Liver (tissue), 3 donors: Measurements from ENCODE around the gene ARMC9.

ENCODE experiments used
- EGR1 ChIP-seq, 2 donors: IDR thresholded peaks; 2 replicates each; pipeline ENCODE4 v1.6.1; 2016 to 2018; ENCODE audit warnings: antibody characterized with exemption in 2 of 2, low read depth in 2 of 2
- FOXA1 ChIP-seq: IDR thresholded peaks from 2 replicates; pipeline ENCODE4 v1.6.1; 2016; ENCODE audit warnings: antibody characterized with exemption
- GABPA ChIP-seq, 2 donors: IDR thresholded peaks in 1 of 2; conservative IDR thresholded peaks in 1 of 2; 2 replicates each; pipeline ENCODE4 v1.6.1; 2016; ENCODE audit warnings: antibody characterized with exemption in 2 of 2, mild to moderate bottlenecking in 1 of 2, moderate library complexity in 1 of 2
- JUND ChIP-seq, 2 donors: IDR thresholded peaks; 2 replicates each; pipeline ENCODE4 v1.6.1; 2016; ENCODE audit warnings: antibody characterized with exemption in 2 of 2
- RAD21 ChIP-seq, 2 donors: IDR thresholded peaks; 2 replicates each; pipeline ENCODE4 v1.6.1; 2016; ENCODE audit warnings: antibody characterized with exemption in 2 of 2, mild to moderate bottlenecking in 2 of 2
- RXRA ChIP-seq, 2 donors: IDR thresholded peaks; 2 replicates each; pipeline ENCODE4 v1.6.1; 2017 to 2018; ENCODE audit warnings: antibody characterized with exemption in 2 of 2, mild to moderate bottlenecking in 1 of 2
- SP1 ChIP-seq: IDR thresholded peaks from 2 replicates; pipeline ENCODE4 v1.6.1; 2018; ENCODE audit warnings: antibody characterized with exemption, mild to moderate bottlenecking
- TAF1 ChIP-seq: conservative IDR thresholded peaks from 2 replicates; pipeline ENCODE4 v1.6.1; 2016; ENCODE audit warnings: antibody characterized with exemption, mild to moderate bottlenecking
- YY1 ChIP-seq: IDR thresholded peaks from 2 replicates; pipeline ENCODE4 v1.6.1; 2016; ENCODE audit warnings: antibody characterized with exemption, mild to moderate bottlenecking
- TF ChIP-seq, protein P1 (sequence below): fragments of 150-350 bp; IDR thresholded peaks from 2 replicates; pipeline ENCODE4 v1.5.1; 2017; ENCODE audit warnings: improper control_type of control experiment, low read depth, low read length; ENCODE audit not compliant: missing input control
- TF ChIP-seq, protein P2 (sequence below): IDR thresholded peaks from 2 replicates; pipeline ENCODE4 v1.6.1; 2016; ENCODE audit warnings: antibody characterized with exemption
- TF ChIP-seq, protein P3 (sequence below): IDR thresholded peaks from 2 replicates; pipeline ENCODE4 v1.6.1; 2016; ENCODE audit warnings: antibody characterized with exemption
- TF ChIP-seq, protein P4 (sequence below): IDR thresholded peaks from 2 replicates; pipeline ENCODE4 v1.6.1; 2016; ENCODE audit warnings: antibody characterized with exemption, mild to moderate bottlenecking
- TF ChIP-seq, protein P5 (sequence below): IDR thresholded peaks from 2 replicates; pipeline ENCODE4 v1.6.1; 2016; ENCODE audit warnings: antibody characterized with exemption
- donor health status: healthy.
- donor health status: healthy.

DNA sequence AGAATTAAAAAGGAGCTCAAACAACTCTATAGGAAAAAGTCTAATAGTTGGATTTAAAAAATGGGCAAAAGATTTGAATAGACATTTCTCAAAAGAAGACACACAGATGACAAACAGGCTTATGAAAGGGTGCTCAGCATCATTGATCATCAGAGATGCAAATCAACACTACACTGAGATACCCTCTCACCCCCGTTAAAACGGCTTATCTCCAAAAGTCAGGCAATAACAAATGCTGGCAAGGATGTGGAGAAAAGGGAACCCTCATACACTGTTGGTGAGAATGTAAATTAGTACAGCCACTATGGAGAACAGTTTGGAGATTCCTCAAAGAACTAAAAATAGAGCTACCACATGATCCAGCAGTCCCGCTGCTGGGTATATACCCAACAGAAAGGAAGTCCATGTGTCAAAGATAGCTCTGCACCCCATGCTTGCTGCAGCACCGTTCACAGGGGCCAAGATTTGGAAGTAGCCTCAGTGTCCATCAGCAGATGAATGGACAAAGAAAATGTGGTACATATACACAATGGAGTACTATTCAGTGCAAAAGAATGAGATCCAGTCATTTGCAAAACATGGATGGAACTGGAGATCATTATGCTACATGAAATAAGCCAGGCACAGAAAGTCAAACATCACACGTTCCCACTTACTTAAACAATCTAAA is 150.4 kb downstream of the ARMC9 start:
- TF ChIP-seq, protein P1, sequence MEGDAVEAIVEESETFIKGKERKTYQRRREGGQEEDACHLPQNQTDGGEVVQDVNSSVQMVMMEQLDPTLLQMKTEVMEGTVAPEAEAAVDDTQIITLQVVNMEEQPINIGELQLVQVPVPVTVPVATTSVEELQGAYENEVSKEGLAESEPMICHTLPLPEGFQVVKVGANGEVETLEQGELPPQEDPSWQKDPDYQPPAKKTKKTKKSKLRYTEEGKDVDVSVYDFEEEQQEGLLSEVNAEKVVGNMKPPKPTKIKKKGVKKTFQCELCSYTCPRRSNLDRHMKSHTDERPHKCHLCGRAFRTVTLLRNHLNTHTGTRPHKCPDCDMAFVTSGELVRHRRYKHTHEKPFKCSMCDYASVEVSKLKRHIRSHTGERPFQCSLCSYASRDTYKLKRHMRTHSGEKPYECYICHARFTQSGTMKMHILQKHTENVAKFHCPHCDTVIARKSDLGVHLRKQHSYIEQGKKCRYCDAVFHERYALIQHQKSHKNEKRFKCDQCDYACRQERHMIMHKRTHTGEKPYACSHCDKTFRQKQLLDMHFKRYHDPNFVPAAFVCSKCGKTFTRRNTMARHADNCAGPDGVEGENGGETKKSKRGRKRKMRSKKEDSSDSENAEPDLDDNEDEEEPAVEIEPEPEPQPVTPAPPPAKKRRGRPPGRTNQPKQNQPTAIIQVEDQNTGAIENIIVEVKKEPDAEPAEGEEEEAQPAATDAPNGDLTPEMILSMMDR = no peak
- TF ChIP-seq, protein P2, sequence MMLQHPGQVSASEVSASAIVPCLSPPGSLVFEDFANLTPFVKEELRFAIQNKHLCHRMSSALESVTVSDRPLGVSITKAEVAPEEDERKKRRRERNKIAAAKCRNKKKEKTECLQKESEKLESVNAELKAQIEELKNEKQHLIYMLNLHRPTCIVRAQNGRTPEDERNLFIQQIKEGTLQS = no peak
- TF ChIP-seq, protein P3, sequence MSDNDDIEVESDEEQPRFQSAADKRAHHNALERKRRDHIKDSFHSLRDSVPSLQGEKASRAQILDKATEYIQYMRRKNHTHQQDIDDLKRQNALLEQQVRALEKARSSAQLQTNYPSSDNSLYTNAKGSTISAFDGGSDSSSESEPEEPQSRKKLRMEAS = no peak
- TF ChIP-seq, protein P4, sequence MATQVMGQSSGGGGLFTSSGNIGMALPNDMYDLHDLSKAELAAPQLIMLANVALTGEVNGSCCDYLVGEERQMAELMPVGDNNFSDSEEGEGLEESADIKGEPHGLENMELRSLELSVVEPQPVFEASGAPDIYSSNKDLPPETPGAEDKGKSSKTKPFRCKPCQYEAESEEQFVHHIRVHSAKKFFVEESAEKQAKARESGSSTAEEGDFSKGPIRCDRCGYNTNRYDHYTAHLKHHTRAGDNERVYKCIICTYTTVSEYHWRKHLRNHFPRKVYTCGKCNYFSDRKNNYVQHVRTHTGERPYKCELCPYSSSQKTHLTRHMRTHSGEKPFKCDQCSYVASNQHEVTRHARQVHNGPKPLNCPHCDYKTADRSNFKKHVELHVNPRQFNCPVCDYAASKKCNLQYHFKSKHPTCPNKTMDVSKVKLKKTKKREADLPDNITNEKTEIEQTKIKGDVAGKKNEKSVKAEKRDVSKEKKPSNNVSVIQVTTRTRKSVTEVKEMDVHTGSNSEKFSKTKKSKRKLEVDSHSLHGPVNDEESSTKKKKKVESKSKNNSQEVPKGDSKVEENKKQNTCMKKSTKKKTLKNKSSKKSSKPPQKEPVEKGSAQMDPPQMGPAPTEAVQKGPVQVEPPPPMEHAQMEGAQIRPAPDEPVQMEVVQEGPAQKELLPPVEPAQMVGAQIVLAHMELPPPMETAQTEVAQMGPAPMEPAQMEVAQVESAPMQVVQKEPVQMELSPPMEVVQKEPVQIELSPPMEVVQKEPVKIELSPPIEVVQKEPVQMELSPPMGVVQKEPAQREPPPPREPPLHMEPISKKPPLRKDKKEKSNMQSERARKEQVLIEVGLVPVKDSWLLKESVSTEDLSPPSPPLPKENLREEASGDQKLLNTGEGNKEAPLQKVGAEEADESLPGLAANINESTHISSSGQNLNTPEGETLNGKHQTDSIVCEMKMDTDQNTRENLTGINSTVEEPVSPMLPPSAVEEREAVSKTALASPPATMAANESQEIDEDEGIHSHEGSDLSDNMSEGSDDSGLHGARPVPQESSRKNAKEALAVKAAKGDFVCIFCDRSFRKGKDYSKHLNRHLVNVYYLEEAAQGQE = no peak
- TF ChIP-seq GABPA (IDR thresholded peaks at IDR 0.05 in 1 of 2, conservative IDR thresholded peaks at IDR 0.05 in 1 of 2) (no peak), RAD21 (IDR thresholded peaks at IDR 0.05) (no peak), TAF1 (no peak), SP1 (no peak), EGR1 (IDR thresholded peaks at IDR 0.05; ENCODE audit: low read depth in 2 of 2) (no peak), YY1 (no peak), JUND (IDR thresholded peaks at IDR 0.05) (no peak), RXRA (IDR thresholded peaks at IDR 0.05) (no peak), FOXA1 (no peak)
- TF ChIP-seq, protein P5, sequence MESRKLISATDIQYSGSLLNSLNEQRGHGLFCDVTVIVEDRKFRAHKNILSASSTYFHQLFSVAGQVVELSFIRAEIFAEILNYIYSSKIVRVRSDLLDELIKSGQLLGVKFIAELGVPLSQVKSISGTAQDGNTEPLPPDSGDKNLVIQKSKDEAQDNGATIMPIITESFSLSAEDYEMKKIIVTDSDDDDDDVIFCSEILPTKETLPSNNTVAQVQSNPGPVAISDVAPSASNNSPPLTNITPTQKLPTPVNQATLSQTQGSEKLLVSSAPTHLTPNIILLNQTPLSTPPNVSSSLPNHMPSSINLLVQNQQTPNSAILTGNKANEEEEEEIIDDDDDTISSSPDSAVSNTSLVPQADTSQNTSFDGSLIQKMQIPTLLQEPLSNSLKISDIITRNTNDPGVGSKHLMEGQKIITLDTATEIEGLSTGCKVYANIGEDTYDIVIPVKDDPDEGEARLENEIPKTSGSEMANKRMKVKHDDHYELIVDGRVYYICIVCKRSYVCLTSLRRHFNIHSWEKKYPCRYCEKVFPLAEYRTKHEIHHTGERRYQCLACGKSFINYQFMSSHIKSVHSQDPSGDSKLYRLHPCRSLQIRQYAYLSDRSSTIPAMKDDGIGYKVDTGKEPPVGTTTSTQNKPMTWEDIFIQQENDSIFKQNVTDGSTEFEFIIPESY = no peak
